Thymus (tissue), 11 donors: ENCODE measurements around the gene YIF1B. TPM values are rescaled to one million over a fixed set of nuclear protein-coding genes. Genes with fewer than 3 reads are reported as not detected.

Source experiments
- DNase-seq, 9 donors: peaks; one replicate each; pipeline ENCODE4 v3.0.0-alpha.2; 2013; ENCODE audit warnings: low spot score in 9 of 9, low read depth in 6 of 9, missing footprints in 1 of 9
- H3K27ac ChIP-seq, 2 donors: one replicate each; pipeline ENCODE4 v1.5.1; 2013; ENCODE audit warnings: control low read depth in 1 of 2, low read depth in 1 of 2, low read length in 1 of 2, mild to moderate bottlenecking in 1 of 2, moderate library complexity in 1 of 2
- H3K27me3 ChIP-seq, 2 donors: one replicate each; pipeline ENCODE4 v1.5.1; 2013; ENCODE audit warnings: low read length in 1 of 2; ENCODE audit not compliant: control insufficient read depth in 2 of 2, insufficient read depth in 1 of 2
- H3K36me3 ChIP-seq, 2 donors: one replicate each; pipeline ENCODE4 v1.5.1; 2013; ENCODE audit warnings: low read length in 1 of 2, mild to moderate bottlenecking in 1 of 2, moderate library complexity in 1 of 2; ENCODE audit not compliant: control insufficient read depth in 2 of 2, insufficient read depth in 2 of 2
- H3K4me1 ChIP-seq, 2 donors: one replicate each; pipeline ENCODE4 v1.5.1; 2013; ENCODE audit warnings: low read length in 2 of 2; ENCODE audit not compliant: control insufficient read depth in 2 of 2, insufficient read depth in 2 of 2
- H3K4me3 ChIP-seq, 2 donors: one replicate each; pipeline ENCODE4 v1.5.1; 2013; ENCODE audit warnings: low read length in 2 of 2, control low read depth in 1 of 2, mild to moderate bottlenecking in 1 of 2
- H3K9me3 ChIP-seq, 2 donors: one replicate each; pipeline ENCODE4 v1.5.1; 2013; ENCODE audit warnings: low read length in 1 of 2, mild to moderate bottlenecking in 1 of 2; ENCODE audit not compliant: control insufficient read depth in 2 of 2, insufficient read depth in 1 of 2
- WGBS: extraction: QIAGEN DNeasy Blood & Tissue Kit; methylation state at CpG from one replicate; pipeline ENCODE4 v1.1.7; 2013; 5-methylcytosine and 5-hydroxymethylcytosine counted together
- polyA plus RNA-seq: library from polyadenylated mRNA; stranded (reverse); fragments of 200-250 nt; gene quantifications from one replicate; pipeline ENCODE4 v1.2.3, GENCODE V29; 2013
- total RNA-seq: library from RNA; stranded (reverse); fragments of 120-200 nt; gene quantifications from one replicate; pipeline ENCODE4 v1.2.4, GENCODE V29; 2013
- donor health status: healthy.

YIF1B gene
- total and polyA plus RNA-seq, 2 donors: 34.2 to 46.6 TPM

- DNase-seq: no peak
- Histone ChIP-seq H3K27ac (no peak overlapping the region), H3K27me3 (no peaks in the 10 kb centered on the region), H3K4me1 (no peaks in the 10 kb centered on the region), H3K9me3 (no peaks in the 10 kb centered on the region), H3K4me3 (no peak overlapping the region), H3K36me3 (peaks cover 4 to 38% of the 10 kb centered on the region in 2 donors)
- 97% methylated on average over 3 of the region's 3 CpGs for WGBS
These were observed 6.0 kb downstream of the YIF1B start for GRCh38 chr19:38309615-38310278.

GRCh38 chr19:38308926-38309614 is 6.7 kb downstream of the YIF1B start:
- Histone ChIP-seq H3K27ac (no peak overlapping the region), H3K4me1 (no peaks in the 10 kb centered on the region), H3K4me3 (no peak overlapping the region), H3K27me3 (no peaks in the 10 kb centered on the region), H3K9me3 (no peaks in the 10 kb centered on the region), H3K36me3 (peaks cover 4 to 41% of the 10 kb centered on the region in 2 donors)
- 97% methylated on average over 24 of the region's 24 CpGs for WGBS
- DNase-seq: no peak

GRCh38 chr19:38308006-38308766 is 7.6 kb downstream of the YIF1B start:
- WGBS: 97% methylated on average over 12 of the region's 12 CpGs
- Histone ChIP-seq H3K4me3 (no peak overlapping the region), H3K4me1 (no peaks in the 10 kb centered on the region), H3K27me3 (no peaks in the 10 kb centered on the region), H3K27ac (no peak overlapping the region), H3K9me3 (no peaks in the 10 kb centered on the region), H3K36me3 (peaks cover 4 to 41% of the 10 kb centered on the region in 2 donors)
- no peak for DNase-seq

GRCh38 chr19:38307597-38307996 is 8.2 kb downstream of the YIF1B start:
- no peak overlapping the region for H3K27ac ChIP-seq
- H3K4me1 ChIP-seq: no peaks in the 10 kb centered on the region
- H3K4me3 ChIP-seq: no peak overlapping the region
- no peaks in the 10 kb centered on the region for H3K9me3 ChIP-seq
- WGBS: 98% methylated on average over 8 of the region's 8 CpGs
- H3K27me3 ChIP-seq: no peaks in the 10 kb centered on the region
- H3K36me3 ChIP-seq: peaks cover 4 to 41% of the 10 kb centered on the region in 2 donors
- DNase-seq: no peak

- no peaks in the 10 kb centered on the region for H3K27me3 ChIP-seq
- WGBS: over 99% methylated on average over 4 of the region's 4 CpGs
- DNase-seq: no peak
- no peak overlapping the region for H3K27ac ChIP-seq
- no peaks in the 10 kb centered on the region for H3K9me3 ChIP-seq
- H3K4me1 ChIP-seq: no peaks in the 10 kb centered on the region
- H3K4me3 ChIP-seq: no peak overlapping the region
- peaks cover 4 to 41% of the 10 kb centered on the region in 2 donors for H3K36me3 ChIP-seq
These were observed 8.7 kb downstream of the YIF1B start for GRCh38 chr19:38307076-38307475.

GRCh38 chr19:38306236-38306635 is 9.5 kb downstream of the YIF1B start:
- no peak overlapping the region for H3K4me3 ChIP-seq
- DNase-seq: no peak
- H3K36me3 ChIP-seq: peaks cover 4 to 41% of the 10 kb centered on the region in 2 donors
- no peak overlapping the region for H3K27ac ChIP-seq
- no peaks in the 10 kb centered on the region for H3K9me3 ChIP-seq
- WGBS: 100% methylated on average over 3 of the region's 3 CpGs
- H3K27me3 ChIP-seq: no peaks in the 10 kb centered on the region
- H3K4me1 ChIP-seq: no peaks in the 10 kb centered on the region

GRCh38 chr19:38304866-38305429 is 10.8 kb downstream of the YIF1B start:
- Histone ChIP-seq H3K36me3 (peaks cover 4 to 41% of the 10 kb centered on the region in 2 donors), H3K4me3 (no peak overlapping the region), H3K4me1 (no peaks in the 10 kb centered on the region), H3K27me3 (no peaks in the 10 kb centered on the region), H3K27ac (no peak overlapping the region), H3K9me3 (no peaks in the 10 kb centered on the region)
- no peak for DNase-seq
- WGBS: 91% methylated on average over 29 of the region's 29 CpGs

- H3K36me3 ChIP-seq: peaks cover 4 to 39% of the 10 kb centered on the region in 2 donors
- H3K4me3 ChIP-seq: no peak overlapping the region
- WGBS: 89% methylated on average over 27 of the region's 27 CpGs
- no peaks in the 10 kb centered on the region for H3K4me1 ChIP-seq
- peak overlapping the region in 1 of 2 donors; percentile 25 for H3K27ac ChIP-seq
- no peak for DNase-seq
- no peaks in the 10 kb centered on the region for H3K27me3 ChIP-seq
- no peaks in the 10 kb centered on the region for H3K9me3 ChIP-seq
These were observed 11.3 kb downstream of the YIF1B start for GRCh38 chr19:38304352-38304865.
